H1 (cell line): ENCODE results near the gene NAV2. TPM values are rescaled to one million over a fixed set of nuclear protein-coding genes. Genes with fewer than 3 reads are reported as not detected.

Experiments used
- CTCF ChIA-PET: fragments of 300-600 bp; sonication (Branson Sonifier 250); formaldehyde crosslinking; loops from one replicate; lab custom pipeline; 2021; ENCODE audit not compliant: partially characterized antibody; lab: Charles Lee
- POLR2A ChIA-PET: fragments of 300-600 bp; sonication (Branson Sonifier 250); formaldehyde crosslinking; loops from one replicate; lab custom pipeline; 2021; ENCODE audit warnings: inconsistent platforms; ENCODE audit not compliant: partially characterized antibody; lab: Charles Lee
- DNase-seq, 2 experiments: peaks; one replicate each; pipeline versions ENCODE4 v3.0.0 to v3.0.0-alpha.2; 2010 to 2022; ENCODE audit warnings: low spot score in 2 of 2, low read depth in 1 of 2, mixed read lengths in 1 of 2
- FAIRE-seq: peaks from 2 replicates; lab custom pipeline; 2011; peaks lifted over from hg19 to GRCh38; lab: Jason Lieb, UNC
- H2AFZ ChIP-seq: 2 replicates; pipeline ENCODE4 v1.8.1; 2012; ENCODE audit warnings: low read length, inconsistent platforms
- H2AK5ac ChIP-seq: 2 replicates; pipeline ENCODE4 v1.6.1; 2013; ENCODE audit warnings: low read depth, low read length
- H2BK120ac ChIP-seq: replicated peaks from 2 replicates; pipeline ENCODE3; 2013; ENCODE audit warnings: low read depth, low read length, inconsistent platforms
- H2BK12ac ChIP-seq: 2 replicates; pipeline ENCODE4 v1.6.1; 2013; ENCODE audit warnings: low read depth, low read length
- H2BK15ac ChIP-seq: 2 replicates; pipeline ENCODE4 v1.6.1; 2013; ENCODE audit warnings: low read length
- H2BK20ac ChIP-seq: 2 replicates; pipeline ENCODE4 v1.6.1; 2013; ENCODE audit warnings: low read length
- H2BK5ac ChIP-seq: 2 replicates; pipeline ENCODE4 v1.6.1; 2013; ENCODE audit warnings: low read depth, low read length
- H3K14ac ChIP-seq: 2 replicates; pipeline ENCODE4 v1.6.1; 2013; ENCODE audit warnings: inconsistent platforms; ENCODE audit not compliant: insufficient read length
- H3K18ac ChIP-seq: 2 replicates; pipeline ENCODE4 v1.6.1; 2013; ENCODE audit warnings: low read length; ENCODE audit errors: extremely low read depth
- H3K23ac ChIP-seq: 2 replicates; pipeline ENCODE4 v1.6.1; 2013; ENCODE audit warnings: inconsistent platforms; ENCODE audit not compliant: insufficient read length
- H3K23me2 ChIP-seq: 2 replicates; pipeline ENCODE4 v1.6.1; 2013; ENCODE audit warnings: low read depth, low read length
- H3K27ac ChIP-seq: 2 replicates; pipeline ENCODE4 v1.6.1; 2011; ENCODE audit warnings: low read depth, low read length, inconsistent platforms
- H3K27me3 ChIP-seq, 4 experiments: replicated peaks in 1 of 4; 1 replicate in 1 of 4; 2 replicates in 3 of 4; pipeline versions ENCODE4 v1.6.1 to v1.8.1; 2011 to 2013; ENCODE audit warnings: low read length in 3 of 4, mild to moderate bottlenecking in 3 of 4, inconsistent platforms in 2 of 4, mixed read lengths in 2 of 4, moderate library complexity in 1 of 4; ENCODE audit not compliant: control insufficient read depth in 3 of 4, insufficient read depth in 3 of 4; ENCODE audit errors: extremely low read depth in 1 of 4
- H3K36me3 ChIP-seq, 4 experiments: 2 replicates each; pipeline versions ENCODE4 v1.6.1 to v1.8.1; 2011 to 2013; ENCODE audit warnings: mild to moderate bottlenecking in 4 of 4, low read length in 3 of 4, moderate library complexity in 2 of 4, control low read depth in 1 of 4, inconsistent platforms in 1 of 4; ENCODE audit not compliant: insufficient read depth in 4 of 4, control insufficient read depth in 2 of 4
- H3K4ac ChIP-seq: replicated peaks from 2 replicates; pipeline ENCODE3; 2013; ENCODE audit warnings: low read length, low read depth, mixed read lengths, inconsistent platforms; ENCODE audit not compliant: insufficient read length
- H3K4me1 ChIP-seq, 4 experiments: replicated peaks in 1 of 4; 1 replicate in 1 of 4; 2 replicates in 3 of 4; pipeline versions ENCODE4 v1.6.1 to v1.8.1; 2011 to 2013; ENCODE audit warnings: low read length in 3 of 4, inconsistent platforms in 2 of 4, mixed read lengths in 1 of 4; ENCODE audit not compliant: insufficient read depth in 4 of 4, control insufficient read depth in 3 of 4
- H3K4me2 ChIP-seq, 2 experiments: 2 replicates each; pipeline versions ENCODE4 v1.6.1 to v1.8.1; 2011 to 2013; ENCODE audit warnings: low read depth in 2 of 2, low read length in 2 of 2, control low read depth in 1 of 2, inconsistent platforms in 1 of 2, mild to moderate bottlenecking in 1 of 2; ENCODE audit not compliant: insufficient read depth in 1 of 2
- H3K4me3 ChIP-seq, 4 experiments: fragments of 200-600, 300-600 bp in 1 of 4; sonication (generic), shearing (Covaris generic), sonication (Bioruptor Twin) in 1 of 4; 2 replicates each; pipeline versions ENCODE4 v1.5.1 to v1.8.1; 2011 to 2016; ENCODE audit warnings: low read length in 4 of 4, low read depth in 3 of 4, control low read depth in 2 of 4, inconsistent platforms in 2 of 4, mild to moderate bottlenecking in 2 of 4, mixed read lengths in 1 of 4, moderate library complexity in 1 of 4; ENCODE audit not compliant: insufficient read depth in 2 of 4; ENCODE audit errors: extremely low read depth in 1 of 4
- H3K56ac ChIP-seq: replicated peaks from 2 replicates; pipeline ENCODE3; 2013; ENCODE audit warnings: low read depth, mild to moderate bottlenecking, mixed read lengths, low read length, inconsistent platforms; ENCODE audit not compliant: insufficient read length
- H3K79me1 ChIP-seq: 2 replicates; pipeline ENCODE4 v1.6.1; 2013; ENCODE audit warnings: low read depth, low read length, control low read depth
- H3K79me2 ChIP-seq, 2 experiments: 2 replicates each; pipeline versions ENCODE4 v1.6.1 to v1.8.1; 2012 to 2013; ENCODE audit warnings: low read length in 2 of 2, mild to moderate bottlenecking in 2 of 2, inconsistent platforms in 1 of 2; ENCODE audit not compliant: insufficient read depth in 2 of 2, control insufficient read depth in 1 of 2
- H3K9ac ChIP-seq, 4 experiments: replicated peaks in 1 of 4; 1 replicate in 1 of 4; 2 replicates in 3 of 4; pipeline versions ENCODE4 v1.6.1 to v1.8.1; 2011 to 2013; ENCODE audit warnings: low read depth in 3 of 4, low read length in 3 of 4, control low read depth in 2 of 4, mild to moderate bottlenecking in 2 of 4, moderate library complexity in 2 of 4, inconsistent platforms in 1 of 4; ENCODE audit errors: extremely low read depth in 1 of 4
- H3K9me3 ChIP-seq, 2 experiments: 2 replicates each; pipeline versions ENCODE4 v1.6.1 to v1.8.1; 2012 to 2013; ENCODE audit warnings: mild to moderate bottlenecking in 2 of 2, moderate library complexity in 2 of 2, control low read depth in 1 of 2, inconsistent platforms in 1 of 2, low read depth in 1 of 2, low read length in 1 of 2, mixed read lengths in 1 of 2; ENCODE audit not compliant: insufficient read depth in 2 of 2
- H4K20me1 ChIP-seq, 2 experiments: replicated peaks in 1 of 2; 2 replicates each; pipeline versions ENCODE3 to v1.8.1; 2011 to 2013; ENCODE audit warnings: inconsistent platforms in 2 of 2, low read length in 2 of 2, mild to moderate bottlenecking in 1 of 2; ENCODE audit not compliant: insufficient read depth in 2 of 2, control insufficient read depth in 1 of 2
- H4K5ac ChIP-seq: 2 replicates; pipeline ENCODE4 v1.6.1; 2013; ENCODE audit warnings: low read length, low read depth, mixed read lengths, inconsistent platforms; ENCODE audit not compliant: insufficient read length
- H4K8ac ChIP-seq: 2 replicates; pipeline ENCODE4 v1.8.0; 2013; ENCODE audit warnings: mild to moderate bottlenecking, moderate library complexity, low read length, inconsistent platforms; ENCODE audit not compliant: insufficient read depth; ENCODE audit errors: extremely low read depth
- H4K91ac ChIP-seq: replicated peaks from 2 replicates; pipeline ENCODE3; 2013; ENCODE audit warnings: low read length, mixed read lengths, inconsistent platforms; ENCODE audit not compliant: insufficient read length
- BACH1 ChIP-seq: IDR thresholded peaks from 2 replicates; pipeline ENCODE4 v1.6.1; 2012; ENCODE audit warnings: low read length, improper control_type of control experiment
- CHD1 ChIP-seq: IDR thresholded peaks from 2 replicates; pipeline ENCODE4 v1.6.1; 2012; ENCODE audit warnings: low read depth, low read length, improper control_type of control experiment
- EGR1 ChIP-seq: IDR thresholded peaks from 2 replicates; pipeline ENCODE4 v1.6.1; 2011; ENCODE audit warnings: low read depth, low read length, borderline replicate concordance
- KDM4A ChIP-seq: IDR thresholded peaks from one replicate; pipeline ENCODE4 v1.7.1; 2012; ENCODE audit warnings: low read depth, mild to moderate bottlenecking, moderate library complexity, low read length, inconsistent platforms; ENCODE audit not compliant: severe bottlenecking
- SIN3A ChIP-seq, 2 experiments: IDR thresholded peaks in 1 of 2; conservative IDR thresholded peaks in 1 of 2; 2 replicates each; pipeline ENCODE4 v1.6.1; 2011 to 2012; ENCODE audit warnings: low read length in 2 of 2, improper control_type of control experiment in 1 of 2, low read depth in 1 of 2, mild to moderate bottlenecking in 1 of 2
- ZNF274 ChIP-seq: IDR thresholded peaks from 2 replicates; pipeline ENCODE4 v1.7.0; 2012; ENCODE audit warnings: low read length, borderline replicate concordance; ENCODE audit errors: extremely low read depth
- WGBS, 2 experiments: shearing (Covaris generic) in 1 of 2; methylation state at CpG; one replicate each; pipeline versions ENCODE4 v1.1.6 to v1.1.7; 2013 to 2015; ENCODE audit warnings: low lambda C conversion rate in 2 of 2, mixed read lengths in 2 of 2, inconsistent platforms in 1 of 2, low coverage in 1 of 2, missing lambda C conversion rate in 1 of 2; ENCODE audit not compliant: insufficient replicate concordance in 2 of 2, insufficient coverage in 1 of 2, insufficient read length in 1 of 2; ENCODE audit errors: extremely low coverage in 1 of 2, missing lambda C conversion rate in 1 of 2; 5-methylcytosine and 5-hydroxymethylcytosine counted together
- polyA plus RNA-seq, 7 experiments: library from polyadenylated mRNA; depleted of rRNA in 3 of 7; stranded (reverse) in 5 of 7; unstranded in 2 of 7; fragments of >200 nt in 5 of 7; fragments of 200-250 nt in 2 of 7; gene quantifications; 1 replicate in 5 of 7; 2 replicates in 1 of 7; 4 replicates in 1 of 7; pipeline versions ENCODE4 v1.2.1 to v1.2.3, GENCODE V29; 2011 to 2013; ENCODE audit warnings: missing spikeins in 2 of 7, mixed read lengths in 2 of 7
- total RNA-seq: library from RNA; stranded (reverse); fragmentation: NEBNext Ultra II Directional; extraction: Animal tissue kit (Norgen Biotek cat#: 25700); gene quantifications from 2 replicates; pipeline ENCODE4 v1.2.1, GENCODE V29; 2021

NAV2 gene
- total and polyA plus RNA-seq, 2 of the 8 experiments (the other 6 are each of a cell fraction or from before 2014, with no cell fraction given) = 35.6 to 73.6 TPM

- CTCF ChIA-PET = interaction anchor here (1.3 to 1.8 kb wide), 4 partner anchors 21 to 304 kb away, joined by 4 to 7 read pairs (median 5); no protein-coding TSS in a partner anchor
- no peak overlapping the region for H2AFZ ChIP-seq
- H3K18ac ChIP-seq = no peak overlapping the region
- no peak overlapping the region for H4K91ac ChIP-seq
- no peak overlapping the region for H3K4ac ChIP-seq
- POLR2A ChIA-PET = no interaction called here
- H3K56ac ChIP-seq = no peak overlapping the region
- peaks cover 3 to 8% (median 4%) of the 10 kb centered on the region in 4 experiments; a peak in 6 of 8 replicates for H3K36me3 ChIP-seq
- H3K4me1 ChIP-seq = peaks cover 7 to 34% (median 30%) of the 10 kb centered on the region in 4 experiments
- WGBS, 2 experiments = 87% methylated on average over 6 of the region's 6 CpGs; no CpG with 5 or more reads in 1 of the 2 experiments
- H3K14ac ChIP-seq = no peak overlapping the region
- H4K5ac ChIP-seq = no peak overlapping the region
- H3K9ac ChIP-seq = no peak overlapping the region
- H3K23ac ChIP-seq = no peak overlapping the region
- no peak for DNase-seq
- no peak for TF ChIP-seq BACH1
- TF ChIP-seq ZNF274 = no peak
- TF ChIP-seq SIN3A (conservative IDR thresholded peaks at IDR 0.05 in 1 of 2, IDR thresholded peaks at IDR 0.05 in 1 of 2; ENCODE audit: low read depth in 1 of 2, low read length in 2 of 2) = no peak
- TF ChIP-seq CHD1 = no peak
- TF ChIP-seq EGR1 = no peak
- no peak for TF ChIP-seq KDM4A
- H2AK5ac ChIP-seq = no peak overlapping the region
- H3K4me2 ChIP-seq = no peak overlapping the region
- H2BK120ac ChIP-seq = no peak overlapping the region
- no peak overlapping the region for H2BK5ac ChIP-seq
- peaks cover 0 to 30% of the 10 kb centered on the region in 2 experiments; a peak in 2 of 4 replicates for H3K79me2 ChIP-seq
- H2BK20ac ChIP-seq = no peak overlapping the region
- no peak overlapping the region for H3K4me3 ChIP-seq
- H4K20me1 ChIP-seq = no peaks in the 10 kb centered on the region
- no peak overlapping the region; the same call in 1 of the 2 replicates for H2BK15ac ChIP-seq
- peaks cover 2% of the 10 kb centered on the region; the same call in 1 of the 2 replicates for H3K79me1 ChIP-seq
- H3K27ac ChIP-seq = no peak overlapping the region
- no peak overlapping the region; the same call in 1 of the 2 replicates for H2BK12ac ChIP-seq
- H3K27me3 ChIP-seq = no peaks in the 10 kb centered on the region
- no peak overlapping the region for H4K8ac ChIP-seq
- H3K23me2 ChIP-seq = no peaks in the 10 kb centered on the region
- H3K9me3 ChIP-seq = no peaks in the 10 kb centered on the region
- no peak for FAIRE-seq
Measured at GRCh38 chr11:19868281-19868821, 155.7 kb downstream of the NAV2 start.
